Aorta (tissue), 5 donors: ENCODE measurements around the gene ATP4B. TPM values are rescaled to one million over a fixed set of nuclear protein-coding genes. Genes with fewer than 3 reads are reported as not detected.

Experiments
- ATAC-seq: fragments of 200-7000 bp; cut with Tn5 transposase; one replicate; pipeline ENCODE4 v1.9.1; 2022; ENCODE audit warnings: moderate library complexity; ENCODE audit not compliant: low FRiP score
- DNase-seq, 2 donors: peaks; one replicate each; pipeline ENCODE4 v3.0.0-alpha.2; 2020
- H3K27ac ChIP-seq, 2 donors: one replicate each; pipeline ENCODE4 v1.5.1; 2013; ENCODE audit warnings: low read length in 2 of 2, mild to moderate bottlenecking in 2 of 2, moderate library complexity in 2 of 2, control low read depth in 1 of 2, inconsistent platforms in 1 of 2, low read depth in 1 of 2
- H3K27me3 ChIP-seq, 2 donors: one replicate each; pipeline ENCODE4 v1.6.1; 2013; ENCODE audit warnings: control low read depth in 1 of 2, low read length in 1 of 2, mild to moderate bottlenecking in 1 of 2, moderate library complexity in 1 of 2; ENCODE audit not compliant: insufficient read depth in 2 of 2, control insufficient read depth in 1 of 2
- H3K36me3 ChIP-seq, 2 donors: one replicate each; pipeline ENCODE4 v1.6.1; 2013; ENCODE audit warnings: control low read depth in 1 of 2, low read length in 1 of 2, mild to moderate bottlenecking in 1 of 2; ENCODE audit not compliant: insufficient read depth in 2 of 2, control insufficient read depth in 1 of 2
- H3K4me1 ChIP-seq, 2 donors: one replicate each; pipeline ENCODE4 v1.6.1; 2013; ENCODE audit warnings: low read length in 2 of 2, control low read depth in 1 of 2, mild to moderate bottlenecking in 1 of 2, moderate library complexity in 1 of 2; ENCODE audit not compliant: insufficient read depth in 2 of 2, control insufficient read depth in 1 of 2
- H3K4me3 ChIP-seq, 2 donors: one replicate each; pipeline ENCODE4 v1.5.1; 2013; ENCODE audit warnings: low read length in 2 of 2, control low read depth in 1 of 2, mild to moderate bottlenecking in 1 of 2
- H3K9me3 ChIP-seq: one replicate; pipeline ENCODE4 v1.6.1; 2013; ENCODE audit warnings: mild to moderate bottlenecking, low read length; ENCODE audit not compliant: control insufficient read depth
- WGBS, 2 donors: extraction: QIAGEN DNeasy Blood & Tissue Kit; methylation state at CpG; one replicate each; pipeline ENCODE4 v1.1.7; 2013; 5-methylcytosine and 5-hydroxymethylcytosine counted together
- intact Hi-C, 2 donors: fragments of 100-400 bp; cut with DNase I; formaldehyde crosslinking; loops; one replicate each; pipeline versions ENCODE4 v1.14.2 to v1.15.0; 2022
- polyA plus RNA-seq, 2 donors: library from polyadenylated mRNA; stranded (reverse); fragments of 200-250 nt; gene quantifications; one replicate each; pipeline ENCODE4 v1.2.3, GENCODE V29; 2013
- total RNA-seq, 2 donors: library from RNA; stranded (reverse); fragmentation: NEBNext Ultra II Directional; extraction: Animal tissue kit (Norgen Biotek cat#: 25700); gene quantifications; one replicate each; pipeline ENCODE4 v1.2.1, GENCODE V29; 2021
- donor health status: healthy with polysubstance abuse.
- donor health status: Bipolar disorder and iron deficiency.
- donor health status: DM: no; HTN: no; CAD: no.
- donor health status: DM: no; HTN: no; CAD: no.
- donor health status: DM: yes; HTN: yes; CAD: no.

Gene ATP4B
- total and polyA plus RNA-seq, 4 donors, result not detected

DNA sequence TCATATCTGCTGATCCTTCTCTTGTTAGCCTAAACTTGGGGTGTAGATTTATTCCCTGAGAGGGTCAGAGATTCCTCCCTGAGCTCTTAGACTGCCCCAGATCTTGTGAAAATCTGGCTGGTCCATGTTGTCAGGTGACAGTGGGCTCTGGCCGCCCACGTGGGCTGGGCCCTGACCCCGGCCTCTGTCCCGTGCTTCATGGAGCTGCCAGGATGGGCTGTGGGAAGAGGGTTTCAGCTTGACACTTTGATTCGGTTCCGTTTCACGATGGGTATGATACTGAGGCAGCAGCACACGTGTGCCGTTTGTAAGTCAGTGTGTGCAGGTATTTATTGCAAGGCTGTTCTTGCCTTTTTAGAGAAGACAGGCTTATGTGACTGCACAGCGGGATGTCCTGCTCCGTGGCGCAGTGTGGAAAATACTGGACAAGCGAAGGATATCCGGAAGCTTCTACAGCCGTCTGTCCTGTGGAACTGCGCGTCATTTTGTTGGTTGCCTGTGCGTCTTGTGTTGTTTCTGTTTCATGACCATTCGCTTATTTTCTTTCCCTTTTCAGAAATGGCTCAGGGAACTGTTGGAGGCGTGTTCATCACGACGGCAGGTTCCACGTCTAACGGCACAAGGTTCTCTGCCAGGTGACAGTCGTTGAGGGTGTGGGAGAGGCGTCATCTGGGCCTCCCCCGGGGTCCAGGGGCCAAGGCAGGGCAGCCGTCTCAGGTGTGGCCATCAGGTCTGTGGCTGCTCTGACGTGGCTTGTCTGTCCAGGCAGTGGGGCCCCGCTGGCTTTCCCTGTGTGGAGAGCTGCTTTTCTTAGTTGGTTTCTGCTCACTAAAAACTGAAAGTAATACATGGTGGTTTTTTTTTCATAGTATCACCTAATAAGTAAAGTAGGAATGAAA is 20.5 kb downstream of the ATP4B start:
- H3K27me3 ChIP-seq, result no peaks in the 10 kb centered on the region
- H3K4me3 ChIP-seq, result no peak overlapping the region
- DNase-seq (peak; percentile 36 to 57), ATAC-seq (no peak)
- intact Hi-C loops, result no loop called here
- peaks cover 0 to 5% of the 10 kb centered on the region in 2 donors for H3K36me3 ChIP-seq
- no peak overlapping the region for H3K27ac ChIP-seq
- no peaks in the 10 kb centered on the region for H3K4me1 ChIP-seq
- 93 to 95% methylated on average over 30 of the region's 30 CpGs for WGBS, 2 donors
- no peaks in the 10 kb centered on the region for H3K9me3 ChIP-seq

DNA sequence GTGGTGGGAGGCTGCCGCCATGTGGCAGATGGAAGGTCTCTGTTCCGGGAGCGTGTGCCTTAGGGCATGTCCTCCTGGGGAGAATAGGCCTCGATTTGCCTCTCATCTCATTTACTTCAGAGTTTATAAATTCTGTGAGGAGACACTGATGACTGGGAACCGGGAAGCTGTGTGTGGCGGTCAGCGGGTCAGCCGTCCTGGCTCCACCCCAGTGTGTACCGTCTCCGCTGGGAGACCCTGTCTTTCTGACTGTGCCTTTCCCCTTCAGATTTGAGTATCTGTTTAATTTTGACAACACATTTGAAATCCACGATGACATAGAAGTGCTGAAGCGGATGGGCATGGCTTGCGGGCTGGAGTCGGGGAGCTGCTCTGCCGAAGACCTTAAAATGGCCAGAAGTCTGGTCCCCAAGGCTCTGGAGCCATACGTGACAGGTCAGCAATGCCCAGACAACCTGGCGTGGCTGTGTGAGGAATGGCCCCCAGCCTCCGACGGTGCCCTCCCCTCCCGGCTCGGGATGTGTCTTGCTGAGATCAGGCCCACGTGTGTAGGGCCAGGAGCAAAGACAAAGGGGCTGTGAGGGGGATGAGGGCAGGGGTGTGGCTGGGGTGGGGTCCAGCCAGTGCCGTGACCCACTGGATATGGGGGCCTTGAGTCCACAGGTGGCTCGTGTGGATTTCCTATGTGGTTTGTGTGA is 21.6 kb downstream of the ATP4B start:
- H3K36me3 ChIP-seq, result peaks cover 0 to 5% of the 10 kb centered on the region in 2 donors
- peak; percentile 23 to 41 for DNase-seq
- WGBS, 2 donors, result 96% methylated on average over 24 of the region's 24 CpGs

DNA sequence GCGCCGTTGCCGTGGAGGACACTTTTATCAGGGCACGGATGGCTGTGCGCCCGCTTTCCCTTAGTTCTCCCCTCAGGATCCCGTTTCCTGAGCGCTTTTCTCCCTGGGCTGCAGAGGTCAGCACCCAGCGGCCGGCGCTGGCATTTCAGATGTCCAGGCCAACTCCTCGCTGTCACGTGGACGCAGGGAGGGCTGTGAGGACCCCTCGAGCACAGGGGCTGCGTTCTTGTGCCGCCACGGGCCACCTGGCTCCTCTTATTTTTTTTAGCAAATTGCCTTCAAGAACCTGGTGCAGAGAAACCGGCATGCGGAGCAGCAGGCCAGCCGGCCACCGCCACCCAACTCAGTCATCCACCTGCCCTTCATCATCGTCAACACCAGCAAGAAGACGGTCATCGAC is 22.3 kb downstream of the ATP4B start:
- Histone ChIP-seq H3K27ac (no peak overlapping the region), H3K4me3 (no peak overlapping the region), H3K9me3 (no peaks in the 10 kb centered on the region), H3K27me3 (no peaks in the 10 kb centered on the region), H3K4me1 (no peaks in the 10 kb centered on the region), H3K36me3 (peaks cover 0 to 5% of the 10 kb centered on the region in 2 donors)
- 97% methylated on average over 22 to 25 of the region's 25 CpGs for WGBS, 2 donors
- ATAC-seq (no peak), DNase-seq (peak; percentile 24 to 70)
- intact Hi-C loops, result no loop called here

More for the DNA sequence above, 21.6 kb downstream of the ATP4B start:
- H3K27ac ChIP-seq, result no peak overlapping the region
- H3K4me1 ChIP-seq, result no peaks in the 10 kb centered on the region
- no peaks in the 10 kb centered on the region for H3K9me3 ChIP-seq
- intact Hi-C loops, result no loop called here
- no peak for ATAC-seq
- H3K27me3 ChIP-seq, result no peaks in the 10 kb centered on the region
- H3K4me3 ChIP-seq, result no peak overlapping the region

DNA sequence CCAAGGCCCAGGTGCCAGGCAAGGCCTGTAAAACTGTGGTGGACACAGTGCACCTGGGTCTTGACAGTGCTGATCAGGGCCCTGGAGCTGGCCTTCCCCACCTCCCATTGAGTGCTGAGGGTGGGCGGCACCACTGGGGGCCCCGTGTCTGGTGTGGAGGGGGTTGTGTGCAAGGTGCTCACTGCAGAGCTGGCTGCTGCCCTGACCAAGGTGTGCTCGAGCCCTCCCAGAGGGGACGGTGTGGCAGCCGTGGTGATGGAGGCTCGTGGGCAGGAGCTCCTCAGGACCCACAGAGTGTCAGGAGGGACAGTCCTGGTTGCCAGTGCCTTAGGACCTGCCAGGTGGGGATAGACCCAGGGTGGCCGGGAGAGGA is 23.0 kb downstream of the ATP4B start:
- no peaks in the 10 kb centered on the region for H3K27me3 ChIP-seq
- H3K4me1 ChIP-seq, result no peaks in the 10 kb centered on the region
- peak; percentile 26 to 68 for DNase-seq
- ATAC-seq, result no peak
- WGBS, 2 donors, result 95 to 97% methylated on average over 6 to 7 of the region's 7 CpGs
- H3K36me3 ChIP-seq, result peaks cover 0 to 5% of the 10 kb centered on the region in 2 donors
- H3K4me3 ChIP-seq, result no peak overlapping the region
- no peak overlapping the region for H3K27ac ChIP-seq
- intact Hi-C loops, result no loop called here
- H3K9me3 ChIP-seq, result no peaks in the 10 kb centered on the region

DNA sequence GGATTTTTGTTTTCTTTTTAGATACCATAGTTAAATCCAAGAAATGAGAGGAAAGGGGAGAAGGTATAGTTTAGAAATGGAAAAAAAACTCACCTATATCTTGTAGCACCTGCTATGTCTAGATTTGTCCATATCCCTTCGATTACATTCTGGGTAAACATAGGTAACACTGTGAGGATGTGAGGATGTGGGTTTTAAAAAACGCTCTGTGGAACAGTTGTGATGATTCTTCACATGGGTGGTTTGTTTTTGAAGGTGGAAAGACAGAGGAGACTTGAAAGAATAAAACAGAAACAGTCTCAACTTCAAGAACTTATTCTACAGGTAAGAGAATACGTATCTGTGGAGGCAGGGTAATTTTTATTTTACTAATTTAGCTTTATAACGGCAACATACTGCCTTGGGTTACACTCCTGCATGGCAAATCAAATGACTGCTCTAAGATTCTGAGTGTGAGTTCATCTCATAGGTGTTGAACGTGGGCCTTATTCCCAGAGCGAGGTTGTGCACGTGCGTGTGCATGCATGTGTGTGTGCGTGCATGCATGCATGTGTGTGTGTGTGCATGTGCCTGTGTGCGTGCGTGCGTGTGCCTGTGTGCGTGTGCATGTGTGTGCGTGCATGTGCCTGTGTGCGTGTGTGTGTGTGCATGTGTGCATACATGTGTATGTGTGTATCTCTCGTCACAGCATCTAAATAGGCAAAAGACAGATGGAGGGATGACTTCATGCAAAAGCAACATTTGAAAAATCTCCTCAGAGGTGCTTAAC is 23.5 kb downstream of the ATP4B start:
- 95 to 96% methylated on average over 16 of the region's 16 CpGs for WGBS, 2 donors
- H3K4me3 ChIP-seq, result no peak overlapping the region
- intact Hi-C loops, result no loop called here
- no peaks in the 10 kb centered on the region for H3K9me3 ChIP-seq
- no peaks in the 10 kb centered on the region for H3K4me1 ChIP-seq
- no peak for ATAC-seq
- DNase-seq, result no peak
- peaks cover 0 to 2% of the 10 kb centered on the region in 2 donors for H3K36me3 ChIP-seq
- no peak overlapping the region for H3K27ac ChIP-seq
- no peaks in the 10 kb centered on the region for H3K27me3 ChIP-seq

DNA sequence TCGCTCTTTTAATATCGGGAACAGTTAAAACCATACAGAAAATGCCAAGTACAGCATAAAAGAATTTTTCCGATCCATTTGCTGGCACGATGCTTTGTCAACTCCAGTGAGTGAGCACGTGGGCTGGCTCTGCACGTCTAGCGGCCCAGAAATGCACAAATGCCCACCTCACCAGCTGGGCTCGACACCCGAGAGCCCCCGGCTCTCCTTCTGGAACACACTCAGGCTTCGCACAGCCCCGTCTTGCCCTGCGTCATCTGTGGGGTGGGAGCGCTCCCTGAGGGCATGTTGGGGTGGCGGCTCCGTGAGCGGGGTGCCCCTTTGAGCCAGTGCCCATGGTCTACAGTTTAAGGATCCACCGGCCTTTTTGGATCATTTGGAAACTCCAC is 24.5 kb downstream of the ATP4B start:
- intact Hi-C loops, result no loop called here
- 95 to 97% methylated on average over 18 of the region's 18 CpGs for WGBS, 2 donors
- no peaks in the 10 kb centered on the region for H3K4me1 ChIP-seq
- no peak overlapping the region for H3K4me3 ChIP-seq
- no peak overlapping the region for H3K27ac ChIP-seq
- ATAC-seq, result no peak
- DNase-seq, result peak in 1 of 2 donors; percentile 62
- no peaks in the 10 kb centered on the region for H3K36me3 ChIP-seq
- H3K27me3 ChIP-seq, result no peaks in the 10 kb centered on the region
- H3K9me3 ChIP-seq, result no peaks in the 10 kb centered on the region

DNA sequence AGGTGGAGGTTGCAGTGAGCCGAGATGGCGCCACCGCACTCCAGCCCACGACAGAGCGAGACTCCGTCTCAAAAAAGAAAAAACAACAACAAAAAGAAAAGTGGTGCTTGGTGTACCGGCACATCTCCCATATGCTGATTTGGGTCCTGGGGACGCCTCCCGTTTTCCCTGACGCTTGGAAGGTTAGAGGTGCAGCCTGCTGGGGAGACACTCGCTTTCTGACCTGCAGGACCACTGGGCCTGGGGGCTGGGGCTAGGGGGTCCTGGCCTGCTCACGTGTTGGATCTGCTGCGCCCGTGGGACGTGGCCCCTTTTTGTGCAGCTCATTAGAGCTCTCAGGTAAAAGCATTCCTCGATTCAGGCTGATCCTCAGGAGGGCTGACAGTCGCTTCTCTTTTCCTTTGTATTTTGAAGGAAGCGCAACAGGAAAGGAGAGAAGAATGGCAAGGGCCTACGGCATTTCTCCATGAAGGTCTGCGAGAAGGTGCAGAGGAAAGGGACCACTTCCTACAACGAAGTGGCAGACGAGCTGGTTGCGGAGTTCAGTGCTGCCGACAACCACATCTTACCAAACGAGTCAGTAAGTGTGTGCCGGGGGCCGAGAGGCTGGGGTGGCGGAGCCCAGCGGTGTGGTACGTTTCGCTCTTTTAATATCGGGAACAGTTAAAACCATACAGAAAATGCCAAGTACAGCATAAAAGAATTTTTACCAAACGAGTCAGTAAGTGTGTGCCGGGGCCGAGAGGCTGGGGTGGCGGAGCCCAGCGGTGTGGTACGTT is 25.1 kb downstream of the ATP4B start:
- DNase-seq (peak; percentile 24 to 49), ATAC-seq (no peak)
- H3K4me3 ChIP-seq, result no peak overlapping the region
- H3K36me3 ChIP-seq, result no peaks in the 10 kb centered on the region
- 96% methylated on average over 37 to 38 of the region's 38 CpGs for WGBS, 2 donors
- no peak overlapping the region for H3K27ac ChIP-seq
- H3K27me3 ChIP-seq, result no peaks in the 10 kb centered on the region
- intact Hi-C loops, result no loop called here
- H3K4me1 ChIP-seq, result no peaks in the 10 kb centered on the region
- no peaks in the 10 kb centered on the region for H3K9me3 ChIP-seq
